Activated naive CD8-positive, alpha-beta T cell (primary cell): ENCODE results near the gene FGF14.

ENCODE experiments used
- H3K27ac Mint-ChIP-seq: one replicate; pipeline ENCODE4 v1.8.0; 2021; ENCODE audit warnings: mixed read lengths
- H3K27me3 Mint-ChIP-seq: one replicate; pipeline ENCODE4 v1.8.0; 2021; ENCODE audit warnings: mixed read lengths
- H3K36me3 Mint-ChIP-seq: one replicate; pipeline ENCODE4 v1.8.0; 2021; ENCODE audit warnings: mixed read lengths
- H3K4me1 Mint-ChIP-seq: one replicate; pipeline ENCODE4 v1.8.0; 2021; ENCODE audit warnings: low read depth, mixed read lengths
- H3K4me3 Mint-ChIP-seq: one replicate; pipeline ENCODE4 v1.8.0; 2021; ENCODE audit warnings: mild to moderate bottlenecking, mixed read lengths
- H3K9me3 Mint-ChIP-seq: one replicate; pipeline ENCODE4 v1.8.0; 2021; ENCODE audit warnings: low read depth, mixed read lengths

FGF14 gene

DNA sequence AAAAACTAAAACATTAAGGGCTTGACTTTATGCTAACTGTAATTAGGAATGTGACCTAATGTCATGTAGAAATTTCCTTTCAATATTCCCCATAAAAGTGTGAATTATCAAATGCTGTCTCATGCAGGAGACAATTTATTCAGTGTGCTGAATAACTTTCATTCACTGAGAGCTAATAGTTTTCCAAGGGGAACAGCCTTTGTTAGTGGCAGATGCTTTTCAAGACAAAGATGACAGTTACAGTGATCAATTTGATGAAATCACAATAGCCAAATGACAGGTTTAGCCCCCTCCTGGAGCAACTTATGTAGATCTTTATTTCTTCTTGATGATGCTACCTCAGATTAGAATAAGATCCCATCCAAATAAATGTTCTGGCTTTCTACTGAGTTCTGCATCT, 673.8 kb downstream of the FGF14 start:
- no peak overlapping the region for H3K27ac Mint-ChIP-seq

DNA sequence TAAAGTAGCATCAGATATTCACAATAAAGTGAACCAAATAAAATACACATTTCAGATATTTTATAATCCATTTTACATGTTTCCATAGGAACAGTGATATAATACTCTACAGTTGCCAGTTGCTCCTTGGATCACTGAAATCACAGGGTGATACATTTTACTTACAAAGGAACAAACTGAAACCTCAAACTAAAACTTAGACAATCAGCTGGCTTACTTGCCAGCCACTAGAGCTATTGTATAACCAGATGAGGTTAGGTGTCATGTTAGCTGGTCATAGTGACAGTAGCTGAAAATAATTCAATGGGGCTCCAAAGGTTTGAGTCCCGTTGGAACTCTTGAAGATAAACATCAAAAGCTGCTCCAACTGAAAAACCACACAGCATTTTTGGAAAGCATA, 674.7 kb downstream of the FGF14 start:
- Mint-ChIP-seq H3K27me3 (peaks cover 3% of the 10 kb centered on the region), H3K4me3 (no peak overlapping the region), H3K27ac (no peak overlapping the region), H3K36me3 (no peaks in the 10 kb centered on the region), H3K9me3 (no peaks in the 10 kb centered on the region), H3K4me1 (peaks cover 2% of the 10 kb centered on the region)

More for the DNA sequence above, 673.8 kb downstream of the FGF14 start:
- peaks cover 3% of the 10 kb centered on the region for H3K27me3 Mint-ChIP-seq
- peaks cover 2% of the 10 kb centered on the region for H3K4me1 Mint-ChIP-seq
- no peak overlapping the region for H3K4me3 Mint-ChIP-seq
- H3K36me3 Mint-ChIP-seq = no peaks in the 10 kb centered on the region
- H3K9me3 Mint-ChIP-seq = no peaks in the 10 kb centered on the region

DNA sequence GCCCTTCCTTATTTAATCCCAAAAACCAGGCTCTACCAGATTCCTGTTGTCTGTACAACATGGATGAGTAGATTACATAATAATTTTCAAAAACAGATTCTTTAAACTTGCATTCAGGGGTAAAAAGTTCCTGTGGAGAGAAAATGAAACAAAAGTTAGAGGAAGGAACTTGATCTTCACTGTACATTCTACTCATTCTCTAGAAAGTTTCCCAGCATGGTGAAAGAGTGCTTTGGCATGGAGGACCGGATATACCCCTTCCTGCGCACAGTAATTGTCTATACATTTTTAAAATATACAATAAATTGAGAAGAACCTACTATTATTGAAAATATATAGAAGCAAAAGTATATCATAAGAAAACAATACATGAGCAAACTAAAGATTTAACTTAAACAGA, 675.2 kb downstream of the FGF14 start:
- no peak overlapping the region for H3K27ac Mint-ChIP-seq

DNA sequence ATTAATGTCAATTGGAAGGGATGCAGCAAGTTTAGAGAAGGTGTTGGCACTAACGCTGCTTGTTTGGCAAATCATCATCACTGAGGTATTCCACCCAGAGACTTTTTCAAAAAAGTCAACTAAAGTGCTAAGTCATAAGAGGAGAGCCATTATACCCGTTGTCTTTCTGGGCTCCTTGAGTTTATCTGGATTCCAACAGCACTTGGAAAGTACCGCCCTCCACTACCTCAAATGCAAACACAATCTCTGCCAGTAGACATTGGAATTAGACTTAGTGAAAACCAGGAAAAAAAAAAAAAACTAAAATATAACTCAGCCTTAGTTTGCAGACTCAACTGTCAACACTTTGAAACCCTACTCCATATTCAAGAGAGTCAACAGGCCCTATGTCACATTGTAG, 683.4 kb downstream of the FGF14 start:
- Mint-ChIP-seq H3K9me3 (no peaks in the 10 kb centered on the region), H3K27ac (no peak overlapping the region), H3K36me3 (no peaks in the 10 kb centered on the region), H3K27me3 (peaks cover 4% of the 10 kb centered on the region), H3K4me1 (no peaks in the 10 kb centered on the region), H3K4me3 (no peak overlapping the region)

More for the DNA sequence above, 675.2 kb downstream of the FGF14 start:
- Mint-ChIP-seq H3K4me3 (no peak overlapping the region), H3K4me1 (peaks cover 2% of the 10 kb centered on the region), H3K9me3 (no peaks in the 10 kb centered on the region), H3K36me3 (no peaks in the 10 kb centered on the region), H3K27me3 (peaks cover 3% of the 10 kb centered on the region)

DNA sequence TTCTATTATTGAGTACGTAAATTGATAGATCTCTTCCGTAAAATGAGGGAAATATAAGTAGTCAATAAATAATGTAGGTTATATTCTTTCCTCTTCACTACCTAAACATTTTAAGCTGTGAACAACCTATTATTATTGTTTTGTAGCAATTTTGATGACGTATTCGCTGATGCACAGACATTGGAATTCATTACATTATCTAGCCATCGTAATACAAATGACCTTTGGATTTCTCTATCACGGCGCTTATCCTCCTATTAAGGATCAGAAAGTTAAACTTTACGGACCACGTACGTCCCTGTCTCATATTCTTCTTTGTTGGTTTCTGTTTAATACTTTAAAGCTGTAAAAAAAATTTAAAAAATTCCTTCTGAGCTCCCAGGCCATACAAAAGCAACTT, 684.5 kb downstream of the FGF14 start:
- H3K27ac Mint-ChIP-seq = no peak overlapping the region

DNA sequence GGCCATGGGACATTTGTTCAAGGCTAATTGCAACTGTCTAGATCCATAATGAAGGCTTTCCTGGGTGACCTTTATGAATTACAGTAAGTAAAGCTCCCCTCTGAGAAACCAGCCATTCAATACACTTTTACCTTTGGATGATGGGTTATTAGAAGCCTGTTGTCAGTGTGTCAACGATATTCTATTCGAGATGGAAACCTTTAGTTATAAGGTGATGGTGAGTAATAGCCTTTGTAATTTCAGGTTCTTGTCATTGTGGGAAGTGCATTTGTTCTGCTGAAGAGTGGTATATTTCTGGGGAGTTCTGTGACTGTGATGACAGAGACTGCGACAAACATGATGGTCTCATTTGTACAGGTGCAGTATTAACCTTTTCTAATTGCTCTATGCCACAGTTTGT, 687.7 kb downstream of the FGF14 start:
- no peaks in the 10 kb centered on the region for H3K4me1 Mint-ChIP-seq
- no peak overlapping the region for H3K4me3 Mint-ChIP-seq
- no peak overlapping the region for H3K27ac Mint-ChIP-seq
- H3K36me3 Mint-ChIP-seq = no peaks in the 10 kb centered on the region
- no peaks in the 10 kb centered on the region for H3K9me3 Mint-ChIP-seq
- H3K27me3 Mint-ChIP-seq = peaks cover 9% of the 10 kb centered on the region

More for the DNA sequence above, 684.5 kb downstream of the FGF14 start:
- no peaks in the 10 kb centered on the region for H3K4me1 Mint-ChIP-seq
- H3K4me3 Mint-ChIP-seq = no peak overlapping the region
- H3K36me3 Mint-ChIP-seq = no peaks in the 10 kb centered on the region
- H3K27me3 Mint-ChIP-seq = peaks cover 4% of the 10 kb centered on the region
- H3K9me3 Mint-ChIP-seq = no peaks in the 10 kb centered on the region

DNA sequence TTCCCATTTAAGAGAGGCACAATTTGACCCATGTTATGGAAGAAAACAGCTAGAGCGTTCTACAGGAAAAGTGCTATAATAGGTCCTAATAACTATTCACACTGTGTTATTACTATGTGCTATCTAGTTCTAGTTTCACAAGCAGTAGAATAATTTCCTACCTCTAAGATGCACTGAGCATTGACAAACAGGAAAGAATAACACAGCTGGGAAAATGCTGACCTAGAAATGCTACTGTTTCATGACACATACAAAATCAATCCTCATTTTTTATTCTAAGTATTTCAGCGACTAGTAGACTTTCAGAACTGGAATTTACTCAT, 689.9 kb downstream of the FGF14 start:
- H3K27ac Mint-ChIP-seq = no peak overlapping the region
- H3K4me1 Mint-ChIP-seq = peaks cover 2% of the 10 kb centered on the region
- H3K9me3 Mint-ChIP-seq = no peaks in the 10 kb centered on the region
- peaks cover 5% of the 10 kb centered on the region for H3K27me3 Mint-ChIP-seq
- H3K36me3 Mint-ChIP-seq = no peaks in the 10 kb centered on the region
- H3K4me3 Mint-ChIP-seq = no peak overlapping the region

DNA sequence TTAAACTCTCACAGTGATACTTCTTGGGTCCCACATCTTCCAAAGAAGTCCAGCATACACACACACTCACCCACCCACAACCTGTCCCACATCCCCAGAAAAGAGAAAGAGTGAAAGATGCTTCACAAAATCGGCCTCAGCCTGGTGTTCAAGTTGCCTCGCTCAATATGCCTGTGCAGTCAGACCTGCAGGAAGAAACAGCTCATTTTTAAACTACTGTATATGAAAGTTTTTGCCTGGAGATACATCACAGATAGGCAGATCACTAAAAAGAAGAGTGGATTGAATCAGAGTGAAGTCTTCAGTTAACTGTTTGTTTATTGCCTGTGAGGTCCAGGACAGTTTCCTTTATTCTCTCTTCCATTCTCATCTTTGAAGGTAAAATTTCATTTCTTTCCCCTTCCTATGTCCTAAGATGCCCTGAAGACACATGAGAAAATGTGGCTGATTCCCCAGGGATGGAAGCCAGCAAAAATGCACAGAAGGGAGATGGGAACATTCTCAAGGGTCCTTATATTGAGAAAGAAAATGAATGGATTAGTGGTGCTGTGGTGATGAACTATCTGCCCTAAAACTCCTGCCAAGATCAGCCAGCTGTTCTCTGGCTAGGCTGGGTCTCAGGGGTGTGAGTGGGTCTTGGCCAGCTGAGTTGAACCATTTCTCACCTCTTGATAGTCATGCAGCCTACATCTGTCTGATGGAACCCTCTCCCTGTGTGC, 690.4 kb downstream of the FGF14 start:
- Mint-ChIP-seq H3K4me1 (peaks cover 7% of the 10 kb centered on the region), H3K27me3 (peaks cover 5% of the 10 kb centered on the region), H3K36me3 (no peaks in the 10 kb centered on the region), H3K9me3 (no peaks in the 10 kb centered on the region), H3K4me3 (no peak overlapping the region), H3K27ac (no peak overlapping the region)

DNA sequence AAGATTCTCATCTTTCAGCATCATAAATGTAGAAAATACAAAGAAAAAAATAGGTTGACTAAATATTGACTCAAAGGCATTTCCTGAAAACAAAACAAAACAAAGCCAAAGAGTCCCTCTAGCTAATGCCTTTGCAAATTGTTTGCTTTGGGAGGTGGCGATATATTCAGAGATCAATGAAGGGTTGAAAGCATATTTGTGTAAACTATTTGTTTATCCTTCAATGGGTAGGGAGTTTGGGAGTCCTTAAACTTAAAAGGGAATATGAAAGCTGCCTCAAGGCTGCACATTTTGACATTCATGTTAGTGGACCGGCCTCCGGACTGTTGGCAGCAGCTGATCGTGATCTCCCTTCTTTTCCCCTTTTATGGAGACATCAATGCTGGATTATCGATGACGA, 691.9 kb downstream of the FGF14 start:
- no peaks in the 10 kb centered on the region for H3K9me3 Mint-ChIP-seq
- peaks cover 11% of the 10 kb centered on the region for H3K4me1 Mint-ChIP-seq
- H3K4me3 Mint-ChIP-seq = no peak overlapping the region
- no peak overlapping the region for H3K27ac Mint-ChIP-seq
- peaks cover 5% of the 10 kb centered on the region for H3K27me3 Mint-ChIP-seq
- no peaks in the 10 kb centered on the region for H3K36me3 Mint-ChIP-seq

DNA sequence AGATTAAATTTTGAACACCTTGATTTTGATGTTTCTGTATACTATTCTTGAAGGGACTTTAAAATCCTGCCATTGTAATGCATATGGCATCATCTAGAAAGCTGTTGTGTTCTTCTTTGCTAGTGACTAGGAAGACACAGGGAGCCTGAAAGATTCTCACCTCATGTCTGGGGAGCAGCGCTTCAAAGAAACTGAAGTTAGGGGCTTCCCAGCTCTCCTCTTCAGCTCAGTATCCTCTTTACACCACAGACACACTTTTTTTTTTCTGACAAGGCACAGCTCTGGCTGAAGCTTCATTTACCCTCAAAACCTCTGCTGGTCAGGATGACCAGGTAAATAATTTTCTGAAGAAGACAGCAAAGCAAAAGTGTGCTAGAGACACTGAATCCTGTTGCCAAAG, 693.7 kb downstream of the FGF14 start:
- Mint-ChIP-seq H3K27me3 (peaks cover 7% of the 10 kb centered on the region), H3K36me3 (no peaks in the 10 kb centered on the region), H3K27ac (no peak overlapping the region), H3K4me1 (peaks cover 11% of the 10 kb centered on the region), H3K4me3 (no peak overlapping the region), H3K9me3 (no peaks in the 10 kb centered on the region)

DNA sequence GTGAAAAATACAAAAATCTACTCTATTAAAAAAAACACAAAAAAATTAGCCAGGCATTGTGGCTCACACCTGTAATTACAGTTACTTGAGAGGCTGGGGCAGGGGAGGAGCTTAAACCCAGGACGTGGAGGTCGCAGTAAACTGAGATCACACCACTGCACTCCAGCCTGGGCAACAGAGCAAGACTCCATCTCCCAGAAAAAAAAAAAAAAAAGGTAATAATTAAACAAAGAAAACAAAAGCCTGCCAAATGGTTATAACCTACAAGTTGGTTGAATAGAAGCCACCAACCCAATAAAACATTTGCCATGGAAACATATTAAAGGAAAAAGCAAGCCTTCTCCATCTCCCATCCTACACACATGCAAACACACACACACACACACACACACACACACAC, 694.2 kb downstream of the FGF14 start:
- Mint-ChIP-seq H3K27ac (no peak overlapping the region), H3K4me3 (no peak overlapping the region), H3K4me1 (peaks cover 11% of the 10 kb centered on the region), H3K27me3 (peaks cover 7% of the 10 kb centered on the region), H3K9me3 (no peaks in the 10 kb centered on the region), H3K36me3 (no peaks in the 10 kb centered on the region)

DNA sequence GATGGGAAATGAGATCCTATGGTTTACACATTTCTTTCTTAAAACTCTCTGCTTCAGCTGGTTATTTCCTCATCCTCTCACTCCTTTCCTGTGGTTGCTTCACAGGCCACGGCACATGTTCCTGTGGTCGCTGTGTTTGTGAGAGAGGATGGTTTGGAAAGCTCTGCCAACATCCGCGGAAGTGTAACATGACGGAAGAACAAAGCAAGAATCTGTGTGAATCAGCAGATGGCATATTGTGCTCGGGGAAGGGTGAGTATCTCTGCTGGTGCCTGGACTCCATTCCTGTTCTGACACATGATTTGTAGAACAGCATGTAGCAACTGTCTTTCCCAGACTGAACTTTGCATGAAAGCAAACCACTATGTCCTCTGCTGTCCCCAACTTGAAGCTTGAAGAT, 695.2 kb downstream of the FGF14 start:
- Mint-ChIP-seq H3K27ac (no peak overlapping the region), H3K36me3 (no peaks in the 10 kb centered on the region), H3K4me1 (peaks cover 11% of the 10 kb centered on the region), H3K9me3 (no peaks in the 10 kb centered on the region), H3K4me3 (no peak overlapping the region), H3K27me3 (peaks cover 7% of the 10 kb centered on the region)

DNA sequence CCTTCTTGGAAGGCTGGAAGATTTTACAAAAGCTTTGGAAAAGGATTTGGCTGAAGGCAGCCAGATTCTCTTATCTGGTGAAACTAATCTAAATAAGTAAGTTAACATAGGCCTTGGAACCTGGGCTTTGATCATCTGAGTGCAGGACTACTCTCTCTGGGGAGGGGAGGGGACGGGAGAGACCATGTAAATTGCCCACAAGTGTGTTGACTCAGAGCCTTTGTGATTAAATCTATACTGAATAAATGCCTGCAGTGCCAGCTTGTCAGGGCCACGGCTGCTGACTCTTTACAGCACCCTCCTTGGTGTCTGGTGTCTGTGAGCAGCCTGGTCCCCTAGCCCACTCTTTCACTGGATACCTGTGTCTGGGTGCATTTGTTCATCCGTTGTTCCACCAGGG, 698.0 kb downstream of the FGF14 start:
- Mint-ChIP-seq H3K9me3 (no peaks in the 10 kb centered on the region), H3K36me3 (no peaks in the 10 kb centered on the region), H3K4me1 (peaks cover 11% of the 10 kb centered on the region), H3K27me3 (peaks cover 3% of the 10 kb centered on the region), H3K4me3 (no peak overlapping the region), H3K27ac (no peak overlapping the region)

DNA sequence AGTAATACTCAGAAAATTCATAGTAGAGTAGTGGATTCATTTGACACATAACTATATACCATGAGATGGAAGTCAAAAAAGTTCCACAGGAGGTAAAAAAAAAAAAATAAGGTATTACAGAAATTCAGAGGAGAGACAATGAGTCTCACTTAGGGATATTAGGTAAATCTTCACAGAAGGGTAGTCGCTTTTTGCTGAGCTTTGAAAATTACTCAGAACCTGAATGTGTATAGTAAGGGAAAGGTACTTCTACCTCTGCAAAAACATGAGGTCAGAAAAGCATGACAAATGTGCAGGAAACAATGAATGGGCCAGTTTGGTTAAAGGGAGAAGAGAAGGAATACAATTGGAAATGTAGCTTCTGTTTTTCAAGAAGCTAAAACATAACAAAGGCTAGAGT, 698.8 kb downstream of the FGF14 start:
- Mint-ChIP-seq H3K27me3 (peaks cover 3% of the 10 kb centered on the region), H3K9me3 (no peaks in the 10 kb centered on the region), H3K4me1 (peaks cover 11% of the 10 kb centered on the region), H3K36me3 (no peaks in the 10 kb centered on the region), H3K4me3 (no peak overlapping the region), H3K27ac (no peak overlapping the region)

DNA sequence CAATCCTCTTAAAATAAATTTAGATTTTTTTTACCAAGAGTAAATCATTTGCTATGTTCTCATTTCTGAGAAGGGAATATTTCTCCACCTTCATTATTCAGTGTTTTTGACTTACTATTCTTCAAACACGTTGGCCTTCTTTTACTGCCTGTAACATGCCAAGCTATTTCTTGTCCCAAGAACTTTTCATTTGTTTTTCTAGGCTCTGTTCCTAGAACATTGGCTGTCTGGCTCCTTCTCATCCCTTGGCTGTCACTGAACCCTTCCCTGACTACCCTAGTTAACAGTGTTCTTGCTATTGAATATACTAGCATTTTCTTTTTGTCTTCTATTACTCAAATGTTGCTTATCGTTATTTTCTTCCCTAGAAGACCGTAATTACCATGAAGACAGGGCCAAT, 701.2 kb downstream of the FGF14 start:
- peaks cover 3% of the 10 kb centered on the region for H3K27me3 Mint-ChIP-seq
- H3K27ac Mint-ChIP-seq = no peak overlapping the region
- no peaks in the 10 kb centered on the region for H3K36me3 Mint-ChIP-seq
- H3K4me3 Mint-ChIP-seq = no peak overlapping the region
- H3K9me3 Mint-ChIP-seq = no peaks in the 10 kb centered on the region
- no peaks in the 10 kb centered on the region for H3K4me1 Mint-ChIP-seq

DNA sequence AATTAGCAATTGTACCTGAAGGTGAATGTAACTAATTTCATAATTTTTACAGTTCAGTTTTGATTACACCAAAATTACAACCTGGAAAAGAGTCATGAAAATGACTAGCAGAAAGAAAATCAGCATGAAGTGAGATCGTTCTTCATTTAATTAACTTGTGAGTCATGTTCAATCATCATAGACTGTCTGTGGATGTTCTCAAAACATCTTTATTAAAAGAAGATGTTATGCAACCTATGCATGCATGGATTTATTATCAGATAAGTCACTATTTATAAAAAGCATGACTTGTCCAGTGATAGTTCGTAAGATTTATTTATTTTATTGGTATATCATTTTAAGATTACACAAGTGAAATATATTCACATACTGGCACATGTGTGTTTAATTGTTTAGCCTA, 703.4 kb downstream of the FGF14 start:
- Mint-ChIP-seq H3K4me3 (no peak overlapping the region), H3K27ac (no peak overlapping the region), H3K36me3 (no peaks in the 10 kb centered on the region)

More for the DNA sequence above, 703.4 kb downstream of the FGF14 start:
- Mint-ChIP-seq H3K9me3 (no peaks in the 10 kb centered on the region), H3K27me3 (peaks cover 5% of the 10 kb centered on the region), H3K4me1 (no peaks in the 10 kb centered on the region)
